ENCODE results near the gene TAL2. TPM values are rescaled to one million over a fixed set of nuclear protein-coding genes. Genes with fewer than 3 reads are reported as not detected.
"Not testable (repeated sequence)": the region's sequence is repeated elsewhere in the genome, so short reads cannot be mapped to it uniquely, and the experiment has no call there.

TAL2 gene
- total RNA-seq, 2 experiments from 2014 or later, result not detected

GRCh38 chr9:105697871-105698270 is 35.6 kb downstream of the TAL2 start:
- intact Hi-C loops (cut with micrococcal nuclease), result loop anchor here (5.0 to 10.0 kb wide), 3 partner anchors 41 to 733 kb away; partner anchors contain the start of gene SLC44A1
- peaks cover 31% of the 10 kb centered on the region for H3K4me1 Mint-ChIP-seq (ENCODE audit: low read depth)
- CTCF ChIA-PET, result no interaction called here
- H3K27me3 Mint-ChIP-seq, result peaks cover 4% of the 10 kb centered on the region
- no peaks in the 10 kb centered on the region for H3K36me3 Mint-ChIP-seq
- H3K27ac Mint-ChIP-seq, result no peak overlapping the region
- DNase-seq, result no peak
- H3K9me3 Mint-ChIP-seq, result no peaks in the 10 kb centered on the region
- POLR2A ChIA-PET, result interaction anchor here (0.7 kb wide), 1 partner anchor 18 kb away, joined by 3 read pairs; no protein-coding TSS in a partner anchor
- H3K4me3 Mint-ChIP-seq, result no peak overlapping the region

GRCh38 chr9:105698348-105698870 is 36.2 kb downstream of the TAL2 start:
- no peaks in the 10 kb centered on the region for H3K9me3 Mint-ChIP-seq
- no peaks in the 10 kb centered on the region for H3K36me3 Mint-ChIP-seq
- no peak for DNase-seq
- peaks cover 28% of the 10 kb centered on the region for H3K4me1 Mint-ChIP-seq (ENCODE audit: low read depth)
- POLR2A ChIA-PET, result no interaction called here
- no peak overlapping the region for H3K4me3 Mint-ChIP-seq
- intact Hi-C loops (cut with micrococcal nuclease), result loop anchor here (5.0 to 10.0 kb wide), 3 partner anchors 41 to 734 kb away; partner anchors contain the start of gene SLC44A1
- CTCF ChIA-PET, result no interaction called here
- H3K27ac Mint-ChIP-seq, result no peak overlapping the region
- H3K27me3 Mint-ChIP-seq, result peaks cover 3% of the 10 kb centered on the region

GRCh38 chr9:105700668-105701067 is 38.4 kb downstream of the TAL2 start:
- no peaks in the 10 kb centered on the region for H3K27me3 Mint-ChIP-seq
- no peaks in the 10 kb centered on the region for H3K36me3 Mint-ChIP-seq
- no peaks in the 10 kb centered on the region for H3K9me3 Mint-ChIP-seq
- H3K4me3 Mint-ChIP-seq, result no peak overlapping the region
- no peak overlapping the region for H3K27ac Mint-ChIP-seq
- CTCF ChIA-PET, result interaction anchor here (1.2 kb wide), 1 partner anchor 29 kb away, joined by 3 read pairs; no protein-coding TSS in a partner anchor
- DNase-seq, result no peak
- intact Hi-C loops (cut with micrococcal nuclease), result no loop called here
- POLR2A ChIA-PET, result no interaction called here
- peaks cover 18% of the 10 kb centered on the region for H3K4me1 Mint-ChIP-seq (ENCODE audit: low read depth)

DNA sequence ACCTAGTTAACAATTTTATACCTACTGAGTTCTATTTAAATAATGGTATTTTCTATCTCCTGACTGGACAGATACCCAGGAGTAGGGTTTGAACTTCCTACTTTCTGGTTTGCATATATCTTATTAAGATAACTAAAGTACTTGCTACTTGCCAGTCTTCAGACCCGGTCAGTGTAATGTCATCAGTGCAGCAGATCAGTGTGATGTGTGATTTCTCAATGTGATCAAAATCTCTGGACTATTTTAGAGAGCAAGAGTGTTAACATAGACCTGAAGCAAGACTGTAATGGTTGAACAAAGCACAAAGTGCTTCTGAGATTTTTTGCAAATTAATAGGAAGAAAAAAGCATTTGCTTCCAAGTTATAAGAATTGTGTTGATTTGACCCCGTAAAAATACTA is 38.9 kb downstream of the TAL2 start:
- CTCF ChIA-PET, result interaction anchor here (1.2 kb wide), 1 partner anchor 30 kb away, joined by 3 read pairs; no protein-coding TSS in a partner anchor

DNA sequence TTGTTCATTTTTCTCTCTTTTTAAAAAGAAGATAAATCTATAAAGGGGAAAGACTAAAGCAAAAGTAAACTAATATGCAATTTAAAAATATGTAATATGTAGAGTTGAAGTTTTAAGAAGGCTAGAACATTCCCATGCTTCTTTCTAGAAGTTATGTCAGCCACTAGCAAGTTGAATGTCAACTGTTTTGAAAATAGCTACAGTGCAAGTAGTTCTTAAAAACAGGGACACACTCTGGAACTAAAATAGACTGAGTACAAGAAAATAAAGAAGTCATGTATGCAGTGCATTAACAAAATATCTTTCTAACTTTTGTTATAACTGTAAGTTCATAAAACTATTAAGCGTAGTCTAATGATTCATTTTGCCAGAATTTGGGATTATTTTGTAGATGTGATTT is 40.0 kb downstream of the TAL2 start:
- no peak for DNase-seq
- intact Hi-C loops (cut with micrococcal nuclease), result no loop called here
- ChIA-PET CTCF (no interaction called here), POLR2A (no interaction called here)
- Mint-ChIP-seq H3K9me3 (no peaks in the 10 kb centered on the region), H3K27ac (no peak overlapping the region), H3K4me1 (ENCODE audit: low read depth) (peaks cover 16% of the 10 kb centered on the region), H3K36me3 (peaks cover 2% of the 10 kb centered on the region), H3K4me3 (no peak overlapping the region), H3K27me3 (no peaks in the 10 kb centered on the region)

More for the DNA sequence above, 38.9 kb downstream of the TAL2 start:
- Mint-ChIP-seq H3K4me3 (no peak overlapping the region), H3K27ac (no peak overlapping the region), H3K9me3 (no peaks in the 10 kb centered on the region), H3K27me3 (no peaks in the 10 kb centered on the region), H3K36me3 (peaks cover under 1% of the 10 kb centered on the region), H3K4me1 (ENCODE audit: low read depth) (peaks cover 16% of the 10 kb centered on the region)
- POLR2A ChIA-PET, result no interaction called here
- intact Hi-C loops (cut with micrococcal nuclease), result no loop called here
- DNase-seq, result no peak

DNA sequence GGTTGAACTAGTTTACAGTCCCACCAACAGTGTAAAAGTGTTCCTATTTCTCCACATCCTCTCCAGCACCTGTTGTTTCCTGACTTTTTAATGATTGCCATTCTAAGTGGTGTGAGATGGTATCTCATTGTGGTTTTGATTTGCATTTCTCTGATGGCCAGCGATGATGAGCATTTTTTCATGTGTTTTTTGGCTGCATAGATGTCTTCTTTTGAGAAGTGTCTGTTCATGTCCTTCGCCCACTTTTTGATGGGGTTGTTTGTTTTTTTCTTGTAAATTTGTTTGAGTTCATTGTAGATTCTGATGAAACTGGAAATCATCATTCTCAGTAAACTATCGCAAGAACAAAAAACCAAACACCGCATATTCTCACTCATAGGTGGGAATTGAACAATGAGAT is 41.4 kb downstream of the TAL2 start:
- POLR2A ChIA-PET; H3K27ac Mint-ChIP-seq; CTCF ChIA-PET; H3K36me3 Mint-ChIP-seq; DNase-seq; intact Hi-C loops (cut with micrococcal nuclease); H3K27me3 Mint-ChIP-seq; H3K9me3 Mint-ChIP-seq; H3K4me3 Mint-ChIP-seq: not testable (repeated sequence)
- H3K4me1 Mint-ChIP-seq (ENCODE audit: low read depth), result peaks cover 21% of the 10 kb centered on the region

- intact Hi-C loops (cut with micrococcal nuclease), result no loop called here
- no peak for DNase-seq
- no peaks in the 10 kb centered on the region for H3K27me3 Mint-ChIP-seq
- no peak overlapping the region for H3K4me3 Mint-ChIP-seq
- POLR2A ChIA-PET, result no interaction called here
- H3K9me3 Mint-ChIP-seq, result no peaks in the 10 kb centered on the region
- no peak overlapping the region for H3K27ac Mint-ChIP-seq
- CTCF ChIA-PET, result interaction anchor here (1.1 kb wide), 1 partner anchor 12 kb away, joined by 4 read pairs; no protein-coding TSS in a partner anchor
- H3K4me1 Mint-ChIP-seq (ENCODE audit: low read depth), result peaks cover 8% of the 10 kb centered on the region
- peaks cover 9% of the 10 kb centered on the region for H3K36me3 Mint-ChIP-seq
These were observed 43.9 kb downstream of the TAL2 start for GRCh38 chr9:105706156-105706555.

DNA sequence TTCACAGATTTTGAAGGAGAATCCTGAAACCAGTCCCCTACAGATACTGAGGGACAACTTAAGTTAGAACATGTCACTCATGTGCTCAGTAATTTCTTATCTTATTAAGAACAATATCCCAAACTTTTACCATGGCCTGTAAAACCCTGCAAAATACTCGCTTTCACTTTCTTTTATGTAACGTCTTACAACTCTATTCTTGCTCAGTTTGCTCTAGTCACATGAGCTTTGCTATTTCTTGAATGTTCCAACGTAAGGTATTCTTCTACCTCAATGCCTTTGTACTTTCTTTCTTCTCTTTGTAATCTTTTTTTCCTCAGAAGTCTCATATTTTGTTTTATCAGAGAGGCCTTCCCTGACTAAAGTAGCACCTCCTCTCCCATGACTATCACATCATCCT is 46.1 kb downstream of the TAL2 start:
- Mint-ChIP-seq H3K36me3 (peaks cover 9% of the 10 kb centered on the region), H3K4me1 (ENCODE audit: low read depth) (peaks cover 8% of the 10 kb centered on the region), H3K9me3 (no peaks in the 10 kb centered on the region), H3K27ac (no peak overlapping the region), H3K4me3 (no peak overlapping the region), H3K27me3 (no peaks in the 10 kb centered on the region)
- ChIA-PET POLR2A (no interaction called here), CTCF (no interaction called here)
- intact Hi-C loops (cut with micrococcal nuclease), result no loop called here
- no peak for DNase-seq

DNA sequence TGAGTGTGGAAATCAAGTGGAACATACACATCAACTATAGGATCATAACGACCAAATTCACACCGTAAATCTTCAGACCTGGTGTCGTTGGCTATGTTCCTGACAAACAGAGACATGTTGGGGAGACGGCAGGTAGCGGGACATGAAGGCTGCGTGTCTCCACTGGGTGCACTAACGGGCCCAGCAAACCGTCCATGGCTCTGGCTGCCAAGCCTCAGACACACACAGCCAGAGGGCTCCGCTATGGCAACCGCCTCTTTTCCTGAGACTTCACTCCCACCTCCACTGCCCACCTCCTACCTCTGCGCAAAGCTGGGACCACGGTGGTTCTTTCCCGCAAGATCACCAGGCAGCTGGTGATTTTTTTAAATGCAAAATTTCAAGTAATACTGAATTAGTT is 48.4 kb downstream of the TAL2 start:
- ChIA-PET CTCF (no interaction called here), POLR2A (no interaction called here)
- peaks cover 11% of the 10 kb centered on the region for H3K36me3 Mint-ChIP-seq
- H3K27ac Mint-ChIP-seq, result no peak overlapping the region
- no peaks in the 10 kb centered on the region for H3K9me3 Mint-ChIP-seq
- no peak overlapping the region for H3K4me3 Mint-ChIP-seq
- H3K4me1 Mint-ChIP-seq (ENCODE audit: low read depth), result peaks cover 8% of the 10 kb centered on the region
- intact Hi-C loops (cut with micrococcal nuclease), result no loop called here
- no peaks in the 10 kb centered on the region for H3K27me3 Mint-ChIP-seq
- DNase-seq, result no peak

DNA sequence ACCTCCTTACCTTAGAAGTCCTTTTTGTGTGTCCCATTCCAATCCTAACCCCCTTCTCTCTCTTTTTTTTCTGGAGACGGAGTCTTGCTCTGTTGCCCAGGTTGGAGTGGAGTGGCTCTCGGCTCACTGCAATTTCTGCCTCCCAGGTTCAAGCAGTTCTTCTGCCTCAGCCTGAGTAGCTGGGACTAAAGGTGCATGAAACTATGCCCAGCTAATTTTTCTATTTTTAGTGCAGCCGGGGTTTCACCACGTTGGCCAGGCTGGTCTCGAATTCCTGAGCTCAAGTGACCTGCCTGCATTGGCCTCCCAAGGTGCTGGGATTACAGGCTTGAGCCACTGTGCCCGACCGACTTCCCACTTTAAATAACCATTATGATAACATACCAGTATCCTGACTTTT is 49.6 kb downstream of the TAL2 start:
- DNase-seq, result no peak
- peaks cover 9% of the 10 kb centered on the region for H3K36me3 Mint-ChIP-seq
- POLR2A ChIA-PET, result no interaction called here
- peaks cover 8% of the 10 kb centered on the region for H3K4me1 Mint-ChIP-seq (ENCODE audit: low read depth)
- no peaks in the 10 kb centered on the region for H3K9me3 Mint-ChIP-seq
- intact Hi-C loops (cut with micrococcal nuclease), result no loop called here
- H3K27me3 Mint-ChIP-seq, result no peaks in the 10 kb centered on the region
- no peak overlapping the region for H3K4me3 Mint-ChIP-seq
- no peak overlapping the region for H3K27ac Mint-ChIP-seq
- CTCF ChIA-PET, result no interaction called here

- Mint-ChIP-seq H3K4me1 (ENCODE audit: low read depth) (peaks cover 8% of the 10 kb centered on the region), H3K4me3 (no peak overlapping the region), H3K27me3 (no peaks in the 10 kb centered on the region), H3K27ac (no peak overlapping the region), H3K36me3 (peaks cover 9% of the 10 kb centered on the region), H3K9me3 (no peaks in the 10 kb centered on the region)
- DNase-seq, result no peak
- POLR2A ChIA-PET, result no interaction called here
- CTCF ChIA-PET, result no interaction called here
- intact Hi-C loops (cut with micrococcal nuclease), result no loop called here
These were observed 50.0 kb downstream of the TAL2 start for GRCh38 chr9:105712297-105712696.
